Stimulated activated CD8-positive, alpha-beta memory T cell treated with anti-CD3 and anti-CD28 coated beads, Interleukin-7, amount 100 ng/mL, for 4 hours (primary cell): ENCODE results near the gene OR8U1.
"Not testable (repeated sequence)": the region's sequence is repeated elsewhere in the genome, so short reads cannot be mapped to it uniquely, and the experiment has no call there.

ENCODE experiments used
- DNase-seq, 2 donors: peaks; one replicate each; pipeline ENCODE4 v3.0.0-alpha.2; 2020; ENCODE audit warnings: low read depth in 2 of 2

Gene OR8U1

DNA sequence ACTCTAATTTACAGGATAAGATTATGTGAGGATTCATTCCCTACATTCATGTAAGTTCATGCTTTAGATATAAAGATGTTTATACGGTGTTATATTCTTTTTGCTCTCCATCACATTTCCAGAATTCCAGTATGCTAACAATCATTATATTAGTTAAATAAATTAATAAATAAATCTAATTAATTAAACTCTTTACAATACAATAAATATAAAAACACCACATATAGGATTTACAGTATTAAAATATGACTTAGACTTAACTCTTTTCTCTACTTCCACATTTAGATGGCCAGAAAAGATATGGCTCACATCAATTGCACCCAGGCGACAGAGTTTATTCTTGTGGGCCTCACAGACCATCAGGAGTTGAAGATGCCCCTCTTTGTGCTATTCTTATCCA is at the start of gene OR8U1:
Gene OR8U1 (plus strand): TSS at position 301 of the 400 bp plus-strand sequence. CDS start 0 bp downstream, at position 301.
- DNase-seq, result no peak

DNA sequence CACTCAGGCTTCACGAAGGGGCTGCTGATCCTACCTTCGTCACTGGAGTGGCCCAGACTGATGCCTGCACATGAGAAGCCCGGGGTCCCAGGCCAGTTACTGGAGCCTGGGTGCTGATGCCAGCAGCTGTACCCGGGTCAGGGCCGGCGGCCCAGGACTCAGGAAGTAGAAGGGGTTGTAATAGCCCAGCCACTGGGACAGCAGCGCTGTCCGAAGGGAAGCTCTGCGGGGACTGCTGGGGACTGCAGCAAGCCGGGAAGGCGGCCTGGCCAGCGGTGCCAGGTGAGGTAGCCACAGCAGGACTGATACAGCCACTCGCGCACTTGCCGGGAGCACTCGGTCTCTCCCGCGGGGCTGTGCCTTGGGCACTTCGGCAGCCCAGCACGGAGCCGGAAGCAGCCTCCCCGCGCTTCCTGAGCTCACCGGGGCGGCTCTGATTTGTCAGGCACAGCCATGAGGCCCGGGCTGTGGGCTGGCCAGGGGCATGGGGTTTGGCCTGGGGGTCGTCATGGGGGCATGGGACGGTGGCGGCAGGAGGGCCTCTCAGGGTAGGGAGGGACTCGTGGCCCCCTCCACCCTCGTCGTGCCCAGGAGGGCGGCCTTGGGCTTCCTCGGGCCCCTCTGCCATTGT is 43.4 kb upstream of the OR8U1 start:
- DNase-seq, result no peak

GRCh38 chr11:56333156-56333555 is 42.3 kb upstream of the OR8U1 start:
- DNase-seq, result no peak

GRCh38 chr11:56340289-56340688 is 35.1 kb upstream of the OR8U1 start:
- no peak for DNase-seq

DNA sequence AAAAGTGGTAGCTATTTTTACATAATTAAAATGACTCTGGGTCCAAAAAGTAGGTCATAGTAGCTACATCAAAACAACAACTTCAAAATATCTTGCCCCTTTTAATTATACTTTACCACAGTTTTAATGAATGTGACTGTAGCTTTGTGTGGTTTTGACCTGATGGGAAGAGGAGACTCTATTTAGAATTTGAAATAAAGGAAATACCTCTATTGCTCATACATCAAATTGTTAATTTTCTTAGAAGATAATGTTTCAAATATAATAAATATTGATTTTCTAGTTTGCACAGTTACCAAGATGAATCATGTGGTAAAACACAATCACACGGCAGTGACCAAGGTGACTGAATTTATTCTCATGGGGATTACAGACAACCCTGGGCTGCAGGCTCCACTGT is 29.7 kb upstream of the OR8U1 start, which contains the start of gene OR8K1:
Gene OR8K1 (plus strand): TSS at position 301 of the 400 bp plus-strand sequence. CDS start 0 bp downstream, at position 301.
- DNase-seq, result no peak

GRCh38 chr11:56353991-56354390 is 21.4 kb upstream of the OR8U1 start, which contains the start of gene OR8J1:
Gene OR8J1, plus strand, starts transcription at chr11:56354291. Its CDS starts 5,956 bp downstream, at chr11:56360247.
- no peak for DNase-seq

DNA sequence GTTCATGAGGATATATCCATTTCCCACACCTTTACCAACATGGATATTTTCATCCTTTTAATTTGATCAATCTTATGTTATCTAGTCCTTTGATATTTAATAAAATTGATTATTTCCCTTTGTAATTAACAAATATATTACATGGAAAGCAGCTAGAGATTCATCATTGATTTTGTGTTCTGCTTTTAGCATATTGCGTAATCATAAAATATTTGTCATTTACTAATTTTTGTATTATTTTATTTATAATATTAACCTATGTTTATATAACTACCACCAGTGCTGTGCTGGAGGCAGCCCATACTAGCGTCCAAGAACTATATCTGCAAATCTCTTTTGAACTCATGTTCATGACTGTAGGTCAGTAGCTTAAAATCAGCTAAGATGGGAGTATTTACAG is 4.7 kb downstream of the OR8U1 start:
- DNase-seq, result no peak

DNA sequence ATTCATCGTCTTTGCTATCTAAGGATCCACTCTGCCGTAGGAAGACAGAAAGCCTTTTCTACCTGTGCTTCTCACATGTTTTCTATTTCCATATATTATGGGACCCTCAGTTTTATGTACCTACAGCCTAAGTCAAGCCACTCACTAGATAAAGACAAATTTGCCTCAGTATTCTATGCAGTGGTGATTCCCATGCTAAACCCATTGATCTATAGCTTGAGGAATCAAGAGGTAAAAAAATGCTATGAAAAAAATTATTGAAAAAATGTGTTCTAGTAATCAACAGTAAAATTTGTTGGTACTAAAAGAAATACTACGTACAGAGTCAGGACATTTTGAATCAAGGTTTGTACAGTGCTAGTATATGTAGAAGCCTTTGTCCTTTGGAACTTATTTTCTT is 19.0 kb downstream of the OR8U1 start:
- no peak for DNase-seq

GRCh38 chr11:56396047-56396446 is 20.6 kb downstream of the OR8U1 start:
- DNase-seq, result no peak

- DNase-seq, result not testable (repeated sequence)
These were observed 26.5 kb downstream of the OR8U1 start for GRCh38 chr11:56401858-56402461.

DNA sequence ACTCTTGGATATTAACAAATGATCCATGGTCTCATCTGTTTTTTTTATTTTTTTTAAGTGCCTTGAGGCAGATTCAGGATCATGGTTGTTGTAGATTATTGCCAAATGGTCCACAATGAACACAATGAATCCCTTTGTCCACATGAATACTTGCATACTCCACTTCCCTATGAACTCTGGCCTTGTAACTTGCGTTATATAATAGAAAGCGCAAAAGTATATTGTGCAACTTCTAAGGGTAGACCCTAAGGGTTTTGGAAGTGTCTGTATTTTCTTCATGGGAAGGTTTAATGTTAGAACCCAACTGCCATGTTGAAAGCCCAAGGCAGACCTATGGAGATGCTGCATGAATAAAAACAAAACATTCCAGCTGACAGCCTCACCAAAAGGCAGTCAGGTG is 29.0 kb downstream of the OR8U1 start:
- no peak for DNase-seq

DNA sequence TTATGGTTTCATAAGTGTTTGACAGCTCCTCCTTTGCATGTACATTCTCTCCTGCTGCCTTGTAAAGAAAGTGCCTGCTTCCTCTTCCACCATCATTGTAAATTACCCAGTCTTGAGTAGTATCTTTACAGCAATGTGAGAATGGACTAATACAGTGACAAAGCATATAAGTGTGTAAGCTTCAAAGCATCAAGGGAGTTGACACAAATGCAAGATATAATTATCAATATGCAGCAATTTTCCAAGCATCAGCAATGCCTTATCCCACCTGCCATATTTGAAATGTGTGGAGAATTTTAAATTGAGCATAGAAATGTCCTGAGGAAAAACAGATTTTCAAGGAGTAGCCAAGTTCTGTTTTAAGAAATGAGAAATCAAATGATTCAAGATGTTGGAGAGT is 35.4 kb downstream of the OR8U1 start:
- no peak for DNase-seq

GRCh38 chr11:56412396-56412795 is 37.0 kb downstream of the OR8U1 start, which contains the start of gene OR5AL1:
Gene OR5AL1, plus strand, starts transcription at chr11:56412696.
- DNase-seq, result no peak
